PC-9 (cell line): ENCODE results near the gene CAPN15.

Source experiments
- CTCF ChIP-seq: fragments of 200-600 bp; sonication (generic); conservative IDR thresholded peaks from 2 replicates; pipeline ENCODE4 v1.6.1; 2017; ENCODE audit warnings: mixed run types, antibody characterized with exemption, mild to moderate bottlenecking, moderate library complexity
- EZH2 ChIP-seq: fragments of 200-600 bp; sonication (generic); IDR thresholded peaks from 2 replicates; pipeline ENCODE4 v1.8.0; 2017; ENCODE audit warnings: antibody characterized with exemption, low read depth

GRCh38 chr16:557463-558297 is 30.2 kb downstream of the CAPN15 start:
- TF ChIP-seq CTCF (no peak), EZH2 (no peak)
